IMR-90 (cell line): ENCODE measurements around the gene SOX2. TPM values are rescaled to one million over a fixed set of nuclear protein-coding genes. Genes with fewer than 3 reads are reported as not detected.

ENCODE experiments used
- ATAC-seq: fragments of 200-7000 bp; cut with Tn5 transposase; 2 replicates; pipeline ENCODE4 v1.9.1; 2020; ENCODE audit warnings: low read depth, mild to moderate bottlenecking, moderate library complexity
- BruUV-seq: library from RNA; stranded (reverse); fragments of 400-500 nt; replicated peaks from 2 replicates; lab custom pipeline; 2021; lab: Mats Ljungman, UMichigan
- CTCF ChIA-PET: fragments of 300-600 bp; formaldehyde crosslinking; extraction: SDS; loops from one replicate; lab custom pipeline; 2021; ENCODE audit warnings: antibody characterized with exemption; lab: Yijun Ruan, JAX
- POLR2A ChIA-PET: fragments of 300-600 bp; sonication (Branson Sonifier 250); formaldehyde crosslinking; loops from one replicate; lab custom pipeline; 2022; ENCODE audit warnings: antibody characterized with exemption; ENCODE audit not compliant: unreplicated experiment; lab: Charles Lee
- DNase-seq: peaks from one replicate; pipeline ENCODE4 v3.0.0; 2013
- H2AFZ ChIP-seq: replicated peaks from 2 replicates; pipeline ENCODE3; 2013; ENCODE audit warnings: low read length, mild to moderate bottlenecking; ENCODE audit not compliant: poor library complexity
- H2AK5ac ChIP-seq: 2 replicates; pipeline ENCODE4 v1.6.1; 2013; ENCODE audit warnings: low read depth, low read length, inconsistent platforms
- H2AK9ac ChIP-seq: replicated peaks from 2 replicates; pipeline ENCODE3; 2013; ENCODE audit warnings: mild to moderate bottlenecking, low read depth, low read length, moderate library complexity; ENCODE audit not compliant: poor library complexity
- H2BK120ac ChIP-seq: 2 replicates; pipeline ENCODE4 v1.6.1; 2013; ENCODE audit warnings: low read depth, low read length, inconsistent platforms
- H2BK15ac ChIP-seq: 3 replicates; pipeline ENCODE4 v1.6.1; 2013; ENCODE audit warnings: low read depth, low read length, inconsistent platforms
- H2BK20ac ChIP-seq: 2 replicates; pipeline ENCODE4 v1.6.1; 2013; ENCODE audit warnings: low read depth, mild to moderate bottlenecking, inconsistent platforms, low read length, moderate library complexity
- H2BK5ac ChIP-seq: 2 replicates; pipeline ENCODE4 v1.6.1; 2013; ENCODE audit warnings: mild to moderate bottlenecking, low read depth, low read length, inconsistent platforms; ENCODE audit not compliant: poor library complexity, severe bottlenecking
- H3K14ac ChIP-seq: replicated peaks from 2 replicates; pipeline ENCODE4 v1.6.1; 2013; ENCODE audit warnings: low read depth, low read length, inconsistent platforms
- H3K18ac ChIP-seq: 2 replicates; pipeline ENCODE4 v1.6.1; 2013; ENCODE audit warnings: low read depth, low read length, control low read depth
- H3K23ac ChIP-seq: 2 replicates; pipeline ENCODE4 v1.6.1; 2013; ENCODE audit warnings: low read depth, low read length, inconsistent platforms
- H3K27ac ChIP-seq: 2 replicates; pipeline ENCODE4 v1.5.1; 2013; ENCODE audit warnings: mild to moderate bottlenecking, control low read depth, low read length; ENCODE audit not compliant: insufficient read depth
- H3K27me3 ChIP-seq: 2 replicates; pipeline ENCODE4 v1.6.1; 2013; ENCODE audit warnings: low read length; ENCODE audit not compliant: control insufficient read depth, insufficient read depth
- H3K36me3 ChIP-seq: 2 replicates; pipeline ENCODE4 v1.6.1; 2013; ENCODE audit warnings: low read length, mixed read lengths; ENCODE audit not compliant: control insufficient read depth, insufficient read depth
- H3K4ac ChIP-seq: 2 replicates; pipeline ENCODE4 v1.6.1; 2013; ENCODE audit warnings: low read depth, low read length, inconsistent platforms
- H3K4me1 ChIP-seq: 2 replicates; pipeline ENCODE4 v1.6.1; 2013; ENCODE audit warnings: low read length, mixed read lengths; ENCODE audit not compliant: control insufficient read depth, insufficient read depth
- H3K4me2 ChIP-seq: 2 replicates; pipeline ENCODE4 v1.6.1; 2013; ENCODE audit warnings: low read depth, mild to moderate bottlenecking, control low read depth, low read length, moderate library complexity
- H3K4me3 ChIP-seq: 2 replicates; pipeline ENCODE4 v1.5.1; 2013; ENCODE audit warnings: low read depth, mild to moderate bottlenecking, control low read depth, low read length, moderate library complexity; ENCODE audit not compliant: insufficient read depth
- H3K56ac ChIP-seq: 2 replicates; pipeline ENCODE4 v1.6.1; 2013; ENCODE audit warnings: low read length, inconsistent platforms; ENCODE audit not compliant: insufficient read depth; ENCODE audit errors: extremely low read depth
- H3K79me1 ChIP-seq, 2 experiments: 2 replicates each; pipeline ENCODE4 v1.6.1; 2013; ENCODE audit warnings: low read length in 2 of 2, inconsistent platforms in 1 of 2, low read depth in 1 of 2
- H3K9ac ChIP-seq: 2 replicates; pipeline ENCODE4 v1.6.1; 2013; ENCODE audit warnings: low read depth, low read length, control low read depth
- H3K9me1 ChIP-seq: 2 replicates; pipeline ENCODE4 v1.6.1; 2013; ENCODE audit warnings: low read length, inconsistent platforms; ENCODE audit not compliant: insufficient read depth
- H3K9me3 ChIP-seq: 2 replicates; pipeline ENCODE4 v1.6.1; 2013; ENCODE audit warnings: low read length; ENCODE audit not compliant: control insufficient read depth, insufficient read depth
- H4K20me1 ChIP-seq: 2 replicates; pipeline ENCODE4 v1.6.1; 2013; ENCODE audit warnings: low read length, inconsistent platforms; ENCODE audit not compliant: insufficient read depth
- H4K5ac ChIP-seq: 2 replicates; pipeline ENCODE4 v1.6.1; 2013; ENCODE audit warnings: mild to moderate bottlenecking, low read depth, low read length, control low read depth
- H4K8ac ChIP-seq, 2 experiments: 2 replicates each; pipeline ENCODE4 v1.6.1; 2013; ENCODE audit warnings: low read depth in 2 of 2, low read length in 2 of 2, control low read depth in 1 of 2, inconsistent platforms in 1 of 2
- H4K91ac ChIP-seq: 2 replicates; pipeline ENCODE4 v1.6.1; 2013; ENCODE audit warnings: low read depth, low read length, inconsistent platforms; ENCODE audit not compliant: insufficient read depth
- BHLHE40 ChIP-seq: fragments of 150-350 bp; IDR thresholded peaks from 2 replicates; pipeline ENCODE4 v1.6.1; 2016; ENCODE audit warnings: mild to moderate bottlenecking, low read depth, low read length
- CEBPB ChIP-seq: IDR thresholded peaks from 2 replicates; pipeline ENCODE4 v1.6.1; 2012; ENCODE audit warnings: low read depth, low read length, improper control_type of control experiment
- CHD1 ChIP-seq: IDR thresholded peaks from 2 replicates; pipeline ENCODE4 v1.6.1; 2012; ENCODE audit warnings: low read depth, low read length, improper control_type of control experiment
- CTCF ChIP-seq: conservative IDR thresholded peaks from 2 replicates; pipeline ENCODE4 v1.5.1; 2012; ENCODE audit warnings: mild to moderate bottlenecking, low read depth, low read length, improper control_type of control experiment
- FOS ChIP-seq: fragments of 150-350 bp; IDR thresholded peaks from 2 replicates; pipeline ENCODE4 v1.6.1; 2016; ENCODE audit warnings: low read depth, low read length
- MAFK ChIP-seq: IDR thresholded peaks from 2 replicates; pipeline ENCODE4 v1.6.1; 2012; ENCODE audit warnings: low read depth, low read length, improper control_type of control experiment
- MAZ ChIP-seq: IDR thresholded peaks from 2 replicates; pipeline ENCODE4 v1.6.1; 2012; ENCODE audit warnings: low read depth, mild to moderate bottlenecking, low read length, improper control_type of control experiment, moderate library complexity, borderline replicate concordance
- MXI1 ChIP-seq: IDR thresholded peaks from 2 replicates; pipeline ENCODE4 v1.6.1; 2012; ENCODE audit warnings: low read depth, mild to moderate bottlenecking, low read length, moderate library complexity, borderline replicate concordance
- NFE2L2 ChIP-seq: fragments of 150-350 bp; IDR thresholded peaks from 2 replicates; pipeline ENCODE4 v1.6.1; 2016; ENCODE audit warnings: low read depth, mild to moderate bottlenecking, low read length
- POLR2A ChIP-seq: IDR thresholded peaks from 2 replicates; pipeline ENCODE4 v1.6.1; 2012; ENCODE audit warnings: mild to moderate bottlenecking, low read depth, low read length
- RAD21 ChIP-seq: IDR thresholded peaks from 2 replicates; pipeline ENCODE4 v1.6.1; 2012; ENCODE audit warnings: low read length, improper control_type of control experiment
- RCOR1 ChIP-seq: IDR thresholded peaks from 2 replicates; pipeline ENCODE4 v1.6.1; 2012; ENCODE audit warnings: mild to moderate bottlenecking, low read length, improper control_type of control experiment; ENCODE audit not compliant: insufficient replicate concordance
- RFX5 ChIP-seq: IDR thresholded peaks from 2 replicates; pipeline ENCODE4 v1.8.0; 2012; ENCODE audit warnings: low read depth, mild to moderate bottlenecking, low read length, moderate library complexity
- SMC3 ChIP-seq: fragments of 150-350 bp; IDR thresholded peaks from 2 replicates; pipeline ENCODE4 v1.6.1; 2016; ENCODE audit warnings: low read depth, mild to moderate bottlenecking, antibody characterized with exemption, low read length, moderate library complexity
- USF2 ChIP-seq: fragments of 150-350 bp; IDR thresholded peaks from 2 replicates; pipeline ENCODE4 v1.6.1; 2017; ENCODE audit warnings: mild to moderate bottlenecking, antibody characterized with exemption, low read length, low read depth
- WGBS, 2 experiments: methylation state at CpG; one replicate each; pipeline versions ENCODE4 v1.1.5 to v1.1.7; 2013; ENCODE audit warnings: missing lambda C conversion rate in 2 of 2; ENCODE audit not compliant: insufficient read length in 1 of 2; ENCODE audit errors: extremely low coverage in 2 of 2; 5-methylcytosine and 5-hydroxymethylcytosine counted together
- dilution Hi-C: fragments of 300-500 bp; cut with HindIII; formaldehyde crosslinking; loops from one replicate; pipeline ENCODE4 v1.14.3; 2018; ENCODE audit warnings: low sequenced_read_pairs; ENCODE audit not compliant: unreplicated experiment
- in situ Hi-C: fragments of 300-500 bp; cut with MboI; formaldehyde crosslinking; loops from 3 replicates; pipeline ENCODE4 v1.14.3; 2019; ENCODE audit warnings: low sequenced_read_pairs, inconsistent platforms, mixed read lengths
- intact Hi-C: fragments of 100-400 bp; cut with micrococcal nuclease; formaldehyde crosslinking; loops from 2 replicates; pipeline ENCODE4 v1.10.0; 2022
- polyA plus RNA-seq, 3 experiments: library from polyadenylated mRNA; depleted of rRNA; stranded (reverse); fragments of >200 nt; gene quantifications; 2 replicates each; pipeline ENCODE4 v1.2.3, GENCODE V29; 2012; ENCODE audit warnings: low replicate concordance in 1 of 3
- total RNA-seq: library from RNA; depleted of rRNA; stranded (reverse); fragments of >200 nt; gene quantifications from 2 replicates; pipeline ENCODE4 v1.2.3, GENCODE V29; 2012
- TF ChIP-seq, protein P1 (sequence below): fragments of 150-350 bp; IDR thresholded peaks from 2 replicates; pipeline ENCODE4 v1.6.1; 2016; ENCODE audit warnings: low read depth, mild to moderate bottlenecking, low read length, moderate library complexity, borderline replicate concordance

The SOX2 gene
- total and polyA plus RNA-seq, 2 of the 4 experiments (the other 2 are of a cell fraction): not detected

DNA sequence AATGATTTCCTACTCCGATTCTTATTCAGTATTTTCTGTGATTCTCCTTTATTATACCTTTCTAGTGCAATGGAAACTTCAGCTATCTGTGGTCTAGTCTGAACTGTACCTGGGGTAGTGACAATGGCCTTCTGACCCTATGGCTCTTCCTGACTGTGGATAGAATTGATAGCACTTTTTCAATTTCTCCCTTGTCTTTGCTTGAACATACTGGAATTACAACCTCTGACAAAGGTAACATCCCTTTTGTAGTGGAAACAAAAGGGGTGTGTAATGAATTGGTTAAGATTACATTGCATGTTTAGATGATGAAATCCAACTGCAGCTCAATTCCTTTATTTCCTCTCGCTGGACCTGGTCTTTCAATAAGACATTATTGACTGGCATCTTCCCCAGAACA, 21.0 kb upstream of the SOX2 start:
- Histone ChIP-seq H2BK5ac (no peak overlapping the region), H3K4ac (no peak overlapping the region), H2BK20ac (no peak overlapping the region), H3K9ac (no peak overlapping the region), H3K56ac (no peak overlapping the region), H4K5ac (no peak overlapping the region), H3K27ac (no peak overlapping the region), H3K4me2 (no peak overlapping the region), H2BK15ac (no peak overlapping the region), H4K8ac (no peak overlapping the region), H2BK120ac (no peak overlapping the region), H3K4me3 (no peak overlapping the region), H3K9me1 (no peaks in the 10 kb centered on the region), H4K20me1 (no peaks in the 10 kb centered on the region), H3K36me3 (no peaks in the 10 kb centered on the region), H3K79me1 (no peaks in the 10 kb centered on the region), H2AK5ac (no peak overlapping the region), H3K23ac (no peak overlapping the region), H3K18ac (no peak overlapping the region), H2AFZ (no peak overlapping the region), H3K14ac (no peak overlapping the region), H2AK9ac (no peak overlapping the region), H4K91ac (no peak overlapping the region), H3K4me1 (no peaks in the 10 kb centered on the region), H3K27me3 (peaks cover 11% of the 10 kb centered on the region), H3K9me3 (no peaks in the 10 kb centered on the region)
- in situ Hi-C loops (loop anchor here (25.0 kb wide), 1 partner anchor 478 kb away; no protein-coding TSS in a partner anchor), dilution Hi-C loops (no loop called here), intact Hi-C loops (no loop called here)
- ChIA-PET POLR2A (no interaction called here), CTCF (no interaction called here)
- ATAC-seq (no peak), DNase-seq (no peak)
- TF ChIP-seq MXI1 (no peak), CHD1 (no peak), RAD21 (no peak), FOS (no peak), RFX5 (no peak), CEBPB (no peak), POLR2A (no peak), BHLHE40 (no peak), MAFK (no peak), CTCF (no peak), NFE2L2 (no peak), USF2 (no peak), RCOR1 (no peak), SMC3 (no peak), MAZ (no peak)
- TF ChIP-seq, protein P1, sequence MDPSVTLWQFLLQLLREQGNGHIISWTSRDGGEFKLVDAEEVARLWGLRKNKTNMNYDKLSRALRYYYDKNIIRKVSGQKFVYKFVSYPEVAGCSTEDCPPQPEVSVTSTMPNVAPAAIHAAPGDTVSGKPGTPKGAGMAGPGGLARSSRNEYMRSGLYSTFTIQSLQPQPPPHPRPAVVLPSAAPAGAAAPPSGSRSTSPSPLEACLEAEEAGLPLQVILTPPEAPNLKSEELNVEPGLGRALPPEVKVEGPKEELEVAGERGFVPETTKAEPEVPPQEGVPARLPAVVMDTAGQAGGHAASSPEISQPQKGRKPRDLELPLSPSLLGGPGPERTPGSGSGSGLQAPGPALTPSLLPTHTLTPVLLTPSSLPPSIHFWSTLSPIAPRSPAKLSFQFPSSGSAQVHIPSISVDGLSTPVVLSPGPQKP: no peak
- no CpG with 5 or more reads among the region's 2 CpGs for WGBS, 2 experiments
- BruUV-seq: no TSS peak
